Panc1 (cell line): Measurements from ENCODE around the gene FOSB. TPM values are rescaled to one million over a fixed set of nuclear protein-coding genes. Genes with fewer than 3 reads are reported as not detected.

Experiments
- ATAC-seq: fragments of 200-7000 bp; cut with Tn5 transposase; 2 replicates; pipeline ENCODE4 v1.9.1; 2020; ENCODE audit warnings: mild to moderate bottlenecking, moderate library complexity
- BruUV-seq: library from RNA; stranded (reverse); fragments of 400-500 nt; replicated peaks from 2 replicates; lab custom pipeline; 2021; lab: Mats Ljungman, UMichigan
- CTCF ChIA-PET: fragments of 300-600 bp; sonication (Branson Sonifier 250); formaldehyde crosslinking; loops from one replicate; lab custom pipeline; 2022; ENCODE audit warnings: antibody characterized with exemption; lab: Charles Lee
- POLR2A ChIA-PET: fragments of 300-600 bp; sonication (Branson Sonifier 250); formaldehyde crosslinking; loops from one replicate; lab custom pipeline; 2022; ENCODE audit warnings: antibody characterized with exemption; lab: Charles Lee
- DNase-seq: peaks from one replicate; pipeline ENCODE4 v3.0.0-alpha.2; 2010; ENCODE audit warnings: low read depth, low spot score
- H3K27ac ChIP-seq: 2 replicates; pipeline ENCODE4 v1.5.1; 2011; ENCODE audit warnings: mild to moderate bottlenecking, low read length, inconsistent platforms
- H3K27me3 ChIP-seq: fragments of 200-500 bp; sonication (Bioruptor generic); 2 replicates; pipeline ENCODE4 v1.6.0; 2014; ENCODE audit warnings: low read length, inconsistent platforms; ENCODE audit not compliant: control insufficient read depth, insufficient read depth
- H3K36me3 ChIP-seq: fragments of 200-500 bp; sonication (Bioruptor generic); 2 replicates; pipeline ENCODE4 v1.5.1; 2014; ENCODE audit warnings: inconsistent platforms, mild to moderate bottlenecking, low read length, moderate library complexity; ENCODE audit not compliant: control insufficient read depth, insufficient read depth
- H3K4me1 ChIP-seq: 2 replicates; pipeline ENCODE4 v1.5.1; 2011; ENCODE audit warnings: inconsistent platforms, mild to moderate bottlenecking, low read length, moderate library complexity; ENCODE audit not compliant: control insufficient read depth, insufficient read depth
- H3K4me3 ChIP-seq, 2 experiments: 2 replicates each; pipeline ENCODE4 v1.5.1; 2011 to 2012; ENCODE audit warnings: low read depth in 2 of 2, low read length in 2 of 2, mild to moderate bottlenecking in 2 of 2, inconsistent platforms in 1 of 2, moderate library complexity in 1 of 2
- H3K9me3 ChIP-seq: fragments of 200-500 bp; sonication (Bioruptor generic); 2 replicates; pipeline ENCODE4 v1.5.1; 2014; ENCODE audit warnings: low read depth, mild to moderate bottlenecking, inconsistent platforms, low read length, moderate library complexity; ENCODE audit not compliant: control insufficient read depth, insufficient read depth
- CTCF ChIP-seq: fragments of 450-650 bp; IDR thresholded peaks from 2 replicates; pipeline ENCODE4 v1.5.1; 2017; ENCODE audit warnings: mild to moderate bottlenecking
- POLR2AphosphoS5 ChIP-seq: IDR thresholded peaks from 2 replicates; pipeline ENCODE4 v1.6.1; 2012; ENCODE audit warnings: mild to moderate bottlenecking, low read depth, low read length, moderate library complexity
- REST ChIP-seq, 2 experiments: IDR thresholded peaks; 2 replicates each; pipeline ENCODE4 v1.6.1; 2011 to 2012; ENCODE audit warnings: low read depth in 2 of 2, control low read depth in 1 of 2, low read length in 1 of 2, mild to moderate bottlenecking in 1 of 2, moderate library complexity in 1 of 2; ENCODE audit not compliant: insufficient read depth in 1 of 2
- SIN3A ChIP-seq: IDR thresholded peaks from 2 replicates; pipeline ENCODE4 v1.6.1; 2012; ENCODE audit warnings: low read depth, mild to moderate bottlenecking, low read length, moderate library complexity, borderline replicate concordance; ENCODE audit not compliant: insufficient read depth
- TCF7L2 ChIP-seq: IDR thresholded peaks from 2 replicates; pipeline ENCODE4 v1.6.1; 2011; ENCODE audit warnings: mild to moderate bottlenecking, low read depth, low read length, inconsistent platforms
- in situ Hi-C: cut with HindIII; loops from 2 replicates; pipeline ENCODE4 v1.10.0; 2016; ENCODE audit warnings: low sequenced_read_pairs, low pct_unique_long_range_greater_than_20kb
- intact Hi-C: fragments of 100-400 bp; cut with micrococcal nuclease; formaldehyde crosslinking; loops from one replicate; pipeline ENCODE4 v1.10.0; 2022; ENCODE audit not compliant: unreplicated experiment
- total RNA-seq: library from RNA; stranded (reverse); gene quantifications from one replicate; pipeline ENCODE4 v1.2.1, GENCODE V29; 2021; ENCODE audit not compliant: unreplicated experiment

FOSB gene
- total RNA-seq, 1 experiment from 2014 or later = 13.4 TPM

GRCh38 chr19:45463241-45463640 lies 4.6 kb upstream of the FOSB start:
- Histone ChIP-seq H3K4me1 (no peaks in the 10 kb centered on the region; the same call in 1 of the 2 replicates), H3K27me3 (no peaks in the 10 kb centered on the region), H3K9me3 (no peaks in the 10 kb centered on the region), H3K36me3 (no peaks in the 10 kb centered on the region), H3K27ac (no peak overlapping the region), H3K4me3 (no peak overlapping the region)
- in situ Hi-C loops (no loop called here), intact Hi-C loops (no loop called here)
- no peak for TF ChIP-seq REST (IDR thresholded peaks at IDR 0.05; ENCODE audit: insufficient read depth in 1 of 2, low read depth in 2 of 2, low read length in 1 of 2)
- ATAC-seq = no peak
- BruUV-seq = no TSS peak
- CTCF ChIA-PET = no interaction called here
- POLR2A ChIA-PET = no interaction called here
- DNase-seq = no peak

GRCh38 chr19:45464274-45464673 lies 3.5 kb upstream of the FOSB start:
- ChIA-PET POLR2A (interaction anchor here (0.5 kb wide), 1 partner anchor 467 kb away, joined by 6 read pairs; no protein-coding TSS in a partner anchor), CTCF (no interaction called here)
- no peak overlapping the region for H3K4me3 ChIP-seq
- no peak for DNase-seq
- no peaks in the 10 kb centered on the region for H3K27me3 ChIP-seq
- no peaks in the 10 kb centered on the region for H3K9me3 ChIP-seq
- in situ Hi-C loops = no loop called here
- H3K4me1 ChIP-seq = no peaks in the 10 kb centered on the region; the same call in 1 of the 2 replicates
- ATAC-seq = no peak
- H3K36me3 ChIP-seq = no peaks in the 10 kb centered on the region; the same call in 1 of the 2 replicates
- TF ChIP-seq POLR2AphosphoS5 = no peak
- TF ChIP-seq REST (IDR thresholded peaks at IDR 0.05; ENCODE audit: insufficient read depth in 1 of 2, low read depth in 2 of 2, low read length in 1 of 2) = no peak
- no peak for TF ChIP-seq SIN3A
- TF ChIP-seq TCF7L2 = no peak
- no peak for TF ChIP-seq CTCF
- BruUV-seq = no TSS peak
- H3K27ac ChIP-seq = no peak overlapping the region
- intact Hi-C loops = no loop called here
